Measurements from ENCODE around the gene COPS6.

GRCh38 chr7:100079024-100079560 lies 9.7 kb upstream of the COPS6 start:
- TF ChIP-seq CTCF (IDR thresholded peaks at IDR 0.05 in 8 of 11, conservative IDR thresholded peaks at IDR 0.05 in 3 of 11) (no peak), POLR2A (IDR thresholded peaks at IDR 0.05) (no peak)
